Astrocyte (in vitro differentiated cells and primary cell): ENCODE measurements around the gene ATG2B. TPM values are rescaled to one million over a fixed set of nuclear protein-coding genes. Genes with fewer than 3 reads are reported as not detected.

Experiments
- DNase-seq: peaks from one replicate; pipeline ENCODE4 v3.0.0-alpha.2; 2010; ENCODE audit warnings: low read depth
- FAIRE-seq: peaks from 2 replicates; lab custom pipeline; 2011; peaks lifted over from hg19 to GRCh38; lab: Jason Lieb, UNC
- H2AFZ ChIP-seq: 2 replicates; pipeline ENCODE4 v1.6.0; 2012; ENCODE audit warnings: low read depth, low read length, inconsistent platforms
- H3K27ac ChIP-seq: 2 replicates; pipeline ENCODE4 v1.5.1; 2011; ENCODE audit warnings: low read depth, low read length, inconsistent platforms
- H3K27me3 ChIP-seq: 2 replicates; pipeline ENCODE4 v1.6.0; 2011; ENCODE audit warnings: low read length, inconsistent platforms; ENCODE audit not compliant: insufficient read depth
- H3K36me3 ChIP-seq: 2 replicates; pipeline ENCODE4 v1.5.1; 2011; ENCODE audit warnings: low read length, inconsistent platforms; ENCODE audit not compliant: insufficient read depth
- H3K4me1 ChIP-seq: 2 replicates; pipeline ENCODE4 v1.5.1; 2011; ENCODE audit warnings: low read length, inconsistent platforms; ENCODE audit not compliant: insufficient read depth
- H3K4me2 ChIP-seq: 2 replicates; pipeline ENCODE4 v1.6.0; 2012; ENCODE audit warnings: low read length, inconsistent platforms
- H3K4me3 ChIP-seq: 2 replicates; pipeline ENCODE4 v1.5.1; 2011; ENCODE audit warnings: low read depth, mild to moderate bottlenecking, low read length, inconsistent platforms; ENCODE audit not compliant: insufficient read depth
- H3K79me2 ChIP-seq: 2 replicates; pipeline ENCODE4 v1.6.0; 2012; ENCODE audit warnings: mild to moderate bottlenecking, low read length, inconsistent platforms; ENCODE audit not compliant: insufficient read depth
- H3K9ac ChIP-seq: 2 replicates; pipeline ENCODE4 v1.6.0; 2012; ENCODE audit warnings: mild to moderate bottlenecking, low read length, inconsistent platforms
- H3K9me3 ChIP-seq: 2 replicates; pipeline ENCODE4 v1.5.1; 2012; ENCODE audit warnings: low read depth, mild to moderate bottlenecking, low read length, inconsistent platforms; ENCODE audit not compliant: insufficient read depth
- H4K20me1 ChIP-seq: 2 replicates; pipeline ENCODE4 v1.6.0; 2012; ENCODE audit warnings: low read length, inconsistent platforms; ENCODE audit not compliant: insufficient read depth
- H3K27ac Mint-ChIP-seq: one replicate; pipeline ENCODE4 v1.8.0; 2021; ENCODE audit warnings: mild to moderate bottlenecking, mixed read lengths; ENCODE audit not compliant: unreplicated experiment
- H3K27me3 Mint-ChIP-seq: one replicate; pipeline ENCODE4 v1.8.0; 2021; ENCODE audit warnings: low read depth, mixed read lengths; ENCODE audit not compliant: unreplicated experiment
- H3K36me3 Mint-ChIP-seq: one replicate; pipeline ENCODE4 v1.8.0; 2021; ENCODE audit warnings: low read depth, mixed read lengths; ENCODE audit not compliant: unreplicated experiment
- H3K4me1 Mint-ChIP-seq: one replicate; pipeline ENCODE4 v1.8.0; 2021; ENCODE audit warnings: low read depth, mixed read lengths; ENCODE audit not compliant: unreplicated experiment
- H3K4me3 Mint-ChIP-seq: one replicate; pipeline ENCODE4 v1.8.0; 2021; ENCODE audit warnings: mild to moderate bottlenecking, moderate library complexity, mixed read lengths; ENCODE audit not compliant: unreplicated experiment
- H3K9me3 Mint-ChIP-seq: one replicate; pipeline ENCODE4 v1.8.0; 2021; ENCODE audit warnings: mild to moderate bottlenecking, mixed read lengths; ENCODE audit not compliant: unreplicated experiment
- CTCF ChIP-seq: IDR thresholded peaks from 2 replicates; pipeline ENCODE4 v1.5.1; 2011; ENCODE audit warnings: low read depth, mild to moderate bottlenecking, inconsistent platforms, low read length, moderate library complexity; ENCODE audit not compliant: insufficient read depth
- EZH2 ChIP-seq: IDR thresholded peaks from 2 replicates; pipeline ENCODE4 v1.6.1; 2012; ENCODE audit warnings: mild to moderate bottlenecking, low read length, inconsistent platforms; ENCODE audit not compliant: insufficient read depth
- total RNA-seq: library from RNA; stranded (reverse); gene quantifications from 2 replicates; pipeline ENCODE4 v1.2.1, GENCODE V29; 2021

Gene ATG2B
- total RNA-seq, 1 donor from 2014 or later = 14.2 TPM

GRCh38 chr14:96275177-96276112, 87.7 kb downstream of the ATG2B start:
- H3K4me2 ChIP-seq = peak overlapping the region; percentile 68
- peak; percentile 41 for FAIRE-seq

GRCh38 chr14:96274543-96274942, 88.6 kb downstream of the ATG2B start:
- no peaks in the 10 kb centered on the region for H3K79me2 ChIP-seq
- no peaks in the 10 kb centered on the region for H3K36me3 ChIP-seq
- FAIRE-seq (peak; percentile 13), DNase-seq (peak; percentile 97)
- no peaks in the 10 kb centered on the region for H4K20me1 ChIP-seq
- no peak overlapping the region for H3K27ac ChIP-seq
- H3K4me2 ChIP-seq = no peak overlapping the region
- H3K4me1 Mint-ChIP-seq = peaks cover 22% of the 10 kb centered on the region
- no peak overlapping the region for H2AFZ ChIP-seq
- no peaks in the 10 kb centered on the region for H3K27me3 ChIP-seq
- H3K36me3 Mint-ChIP-seq = peaks cover 1% of the 10 kb centered on the region
- H3K27ac Mint-ChIP-seq = peak overlapping the region; percentile 73
- H3K9me3 ChIP-seq = peaks cover 4% of the 10 kb centered on the region
- H3K4me3 Mint-ChIP-seq = no peak overlapping the region
- TF ChIP-seq EZH2 (no peak), CTCF (no peak)
- no peak overlapping the region for H3K4me3 ChIP-seq
- peaks cover 6% of the 10 kb centered on the region for H3K27me3 Mint-ChIP-seq
- peaks cover 13% of the 10 kb centered on the region for H3K4me1 ChIP-seq
- H3K9me3 Mint-ChIP-seq = peaks cover 11% of the 10 kb centered on the region
- H3K9ac ChIP-seq = no peak overlapping the region

More at GRCh38 chr14:96275177-96276112, 87.7 kb downstream of the ATG2B start:
- Histone ChIP-seq H4K20me1 (no peaks in the 10 kb centered on the region), H3K27ac (no peak overlapping the region), H3K9me3 (peaks cover 4% of the 10 kb centered on the region), H3K36me3 (no peaks in the 10 kb centered on the region), H3K9ac (peak overlapping the region; percentile 52), H3K4me3 (no peak overlapping the region), H3K4me1 (peaks cover 9% of the 10 kb centered on the region), H2AFZ (no peak overlapping the region), H3K79me2 (no peaks in the 10 kb centered on the region), H3K27me3 (no peaks in the 10 kb centered on the region)
- Mint-ChIP-seq H3K36me3 (peaks cover 1% of the 10 kb centered on the region), H3K27ac (peak overlapping the region; percentile 73), H3K4me3 (no peak overlapping the region), H3K9me3 (peaks cover 11% of the 10 kb centered on the region), H3K4me1 (peaks cover 30% of the 10 kb centered on the region), H3K27me3 (peaks cover 4% of the 10 kb centered on the region)
- peak; percentile 61 for DNase-seq
- TF ChIP-seq CTCF (peak; percentile 96), EZH2 (no peak)
